SIG-M5 (cell line): ENCODE results near the gene APP.

ENCODE experiments used
- DNase-seq: peaks from one replicate; lab custom pipeline; 2025; lab: John Stamatoyannopoulos, UW

Gene APP

DNA sequence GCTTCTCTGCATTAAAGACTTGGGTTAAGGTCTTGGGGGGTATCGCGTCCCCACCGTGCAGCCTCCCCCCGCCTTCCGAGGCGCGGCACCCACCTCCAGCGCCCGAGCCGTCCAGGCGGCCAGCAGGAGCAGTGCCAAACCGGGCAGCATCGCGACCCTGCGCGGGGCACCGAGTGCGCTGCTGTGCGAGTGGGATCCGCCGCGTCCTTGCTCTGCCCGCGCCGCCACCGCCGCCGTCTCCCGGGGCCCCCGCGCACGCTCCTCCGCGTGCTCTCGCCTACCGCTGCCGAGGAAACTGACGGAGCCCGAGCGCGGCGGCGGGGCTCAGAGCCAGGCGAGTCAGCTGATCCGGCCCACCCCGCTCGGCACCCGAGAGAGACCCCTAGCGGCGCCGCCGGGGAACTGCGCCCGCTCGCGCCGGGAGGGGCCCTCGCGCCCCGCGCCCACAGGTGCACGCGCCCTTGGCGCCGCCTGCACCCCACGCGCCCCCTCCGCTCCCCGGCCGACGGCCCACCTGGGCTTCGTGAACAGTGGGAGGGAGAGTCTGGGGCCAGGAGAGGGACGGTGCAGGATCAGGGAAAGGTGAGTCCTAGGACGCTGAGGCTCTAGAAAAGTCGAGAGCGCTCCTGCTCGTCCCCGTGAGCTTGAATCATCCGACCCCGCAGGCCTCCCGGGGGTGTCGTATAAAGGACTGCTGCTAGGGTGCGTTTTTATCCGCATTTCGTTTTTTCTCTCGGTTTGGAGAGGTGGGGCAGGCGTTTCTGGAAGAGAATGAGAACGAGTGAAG, at the start of gene APP:
TSS of gene APP (minus strand) at position 300 of the 787 bp plus-strand sequence. CDS start at position 150, 150 bp downstream.
- DNase-seq = no peak

DNA sequence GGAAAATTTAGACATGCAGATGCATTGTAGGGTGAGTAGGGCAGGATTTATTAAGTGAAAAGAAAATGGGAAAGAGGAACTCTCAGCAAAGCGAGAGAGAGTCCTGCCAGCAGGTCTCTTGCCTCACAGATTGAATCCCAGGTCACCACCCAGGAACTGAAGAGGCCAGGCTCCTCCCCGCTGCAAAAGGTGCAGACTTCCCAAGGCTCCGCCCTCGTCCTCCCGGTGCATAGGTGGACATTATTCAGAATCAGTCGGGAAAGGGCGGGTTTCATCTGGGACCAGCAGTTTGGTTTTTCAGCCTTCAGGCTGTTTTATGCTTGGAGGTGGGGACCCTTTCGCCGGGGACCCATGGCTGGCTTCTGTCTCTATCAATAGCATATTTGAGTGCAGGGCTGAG, 41.6 kb upstream of the APP start:
- no peak for DNase-seq

DNA sequence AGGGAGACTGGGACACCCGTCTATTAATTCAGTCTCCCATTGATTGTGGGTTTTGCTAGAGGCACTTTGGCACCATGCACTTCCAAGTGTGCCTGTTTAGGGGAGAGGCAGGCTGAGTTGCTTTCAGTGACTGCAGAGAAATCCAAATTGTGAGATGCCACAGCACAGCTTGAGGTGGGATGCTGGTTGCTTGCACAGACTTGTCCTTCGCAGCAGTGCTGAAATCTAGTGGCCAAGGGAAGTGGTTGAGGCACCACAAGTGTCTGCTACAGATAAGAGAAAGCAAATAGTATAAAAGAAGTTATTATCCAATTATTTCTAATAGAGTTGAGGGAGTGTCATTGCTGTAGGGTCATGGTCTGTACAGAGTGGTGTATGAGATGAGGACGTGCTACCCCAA, 40.0 kb upstream of the APP start:
- DNase-seq = no peak

DNA sequence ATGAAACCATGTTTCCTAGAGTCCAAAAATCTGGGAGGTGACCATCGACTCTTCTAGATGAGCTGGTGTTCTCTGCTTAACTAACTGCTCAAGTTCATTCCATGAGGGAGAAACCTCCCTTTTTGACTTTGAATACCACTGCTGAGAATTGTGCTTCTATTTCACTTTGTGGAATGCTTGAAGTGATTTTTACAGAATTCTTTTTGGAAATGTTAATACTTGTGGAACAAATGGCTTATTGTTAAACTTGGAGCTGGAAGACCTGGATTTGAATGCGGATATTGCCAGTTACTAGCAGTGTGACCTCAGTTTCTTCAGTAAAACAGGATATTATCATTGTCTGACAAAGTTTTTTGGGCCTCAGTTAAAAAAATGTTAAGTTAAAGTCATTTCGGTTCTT, 36.5 kb upstream of the APP start:
- DNase-seq = no peak

DNA sequence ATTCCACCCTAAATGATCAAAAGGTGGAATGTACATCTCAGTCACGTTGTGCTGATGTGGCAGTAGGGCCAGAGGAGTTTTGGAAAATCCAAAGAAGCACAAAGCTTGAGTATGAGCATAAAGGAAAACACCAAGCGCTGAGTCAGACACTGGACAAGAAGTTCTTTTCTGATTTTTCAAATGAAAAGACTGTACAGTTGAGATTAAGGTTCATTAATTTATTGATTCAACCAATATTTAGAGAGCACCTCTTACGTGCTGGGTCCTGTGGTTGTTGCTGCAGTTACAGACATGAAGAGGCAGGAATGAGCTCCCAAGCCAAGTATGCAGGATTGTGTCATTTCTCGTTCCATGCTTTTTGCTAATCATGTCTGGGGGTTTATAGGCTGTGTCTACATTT, 28.9 kb upstream of the APP start:
- no peak for DNase-seq

DNA sequence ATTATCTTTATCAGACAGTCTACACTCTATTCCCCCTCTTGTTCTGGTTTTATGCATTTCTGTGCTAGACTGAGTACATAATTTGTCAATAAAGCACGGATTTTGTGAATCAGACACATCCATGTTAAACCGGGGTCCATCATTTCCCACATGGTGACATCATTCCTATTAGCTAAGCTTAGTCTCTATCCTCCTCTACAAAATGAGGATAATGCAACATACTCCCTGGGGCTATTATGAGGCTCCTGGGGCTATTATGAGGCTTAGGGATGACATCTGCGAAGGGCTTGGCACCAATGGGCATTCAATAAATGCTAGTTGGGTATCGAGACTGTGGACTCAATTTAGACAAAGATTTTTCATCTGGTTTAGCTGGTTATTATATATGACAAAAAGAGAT, 25.1 kb upstream of the APP start:
- no peak for DNase-seq

DNA sequence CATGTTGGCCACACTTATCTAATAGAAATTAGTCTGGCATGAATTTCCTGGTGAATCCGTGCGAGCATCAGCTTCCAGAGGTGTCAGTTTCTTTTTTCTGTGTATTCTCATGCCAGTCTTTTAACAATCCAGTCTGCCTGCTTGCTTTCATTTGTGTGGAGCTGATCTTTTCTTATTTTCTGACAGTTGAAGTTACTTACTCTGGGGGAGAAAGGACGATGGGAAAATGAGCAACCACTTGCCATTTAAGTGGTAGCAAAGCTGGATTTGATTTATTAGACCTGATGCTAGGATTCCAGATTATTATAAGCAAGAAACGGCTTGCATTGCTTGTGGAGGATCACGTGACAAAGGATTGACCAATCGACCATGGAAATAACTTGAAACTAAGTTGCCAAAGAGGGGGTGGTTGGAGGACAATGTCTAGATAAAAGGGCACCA, 24.3 kb upstream of the APP start:
- no peak for DNase-seq

DNA sequence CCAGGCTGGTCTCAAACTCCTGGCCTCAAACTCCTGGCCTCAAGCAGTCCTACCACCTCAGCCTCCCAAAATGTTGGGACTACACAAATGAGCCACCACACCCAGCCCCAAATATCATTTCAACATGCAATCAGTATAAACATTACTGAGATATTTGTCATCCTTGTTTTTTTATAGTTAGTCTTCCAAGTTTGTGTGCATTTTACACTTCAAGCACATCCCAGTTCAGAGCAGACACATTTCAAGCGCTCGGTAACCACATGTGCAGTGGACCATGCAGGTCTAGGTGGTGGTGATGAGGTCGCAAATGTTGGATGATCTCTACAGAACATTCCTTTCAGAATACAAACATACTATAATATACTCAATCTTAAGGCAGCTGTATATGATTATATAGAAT, 23.8 kb upstream of the APP start:
- no peak for DNase-seq

DNA sequence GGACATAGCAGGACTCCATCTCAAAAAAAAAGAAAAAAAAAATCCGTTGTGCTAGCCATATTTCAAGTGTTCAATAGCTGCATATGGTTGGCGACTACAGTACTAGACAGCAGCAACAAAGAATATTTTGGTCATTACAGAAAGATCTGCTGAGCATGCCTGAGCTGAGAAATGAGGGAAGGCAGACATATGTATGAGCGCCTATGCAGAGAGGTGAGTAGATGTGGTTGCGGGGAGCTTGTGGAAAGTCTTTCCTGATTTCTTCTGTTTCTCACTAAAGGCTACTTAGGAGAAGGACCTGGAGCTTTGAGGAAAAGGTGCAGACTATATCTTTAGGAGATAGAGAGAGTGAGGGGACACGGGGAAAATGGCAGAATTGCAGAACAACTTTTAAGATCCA, 21.0 kb upstream of the APP start:
- DNase-seq = no peak

DNA sequence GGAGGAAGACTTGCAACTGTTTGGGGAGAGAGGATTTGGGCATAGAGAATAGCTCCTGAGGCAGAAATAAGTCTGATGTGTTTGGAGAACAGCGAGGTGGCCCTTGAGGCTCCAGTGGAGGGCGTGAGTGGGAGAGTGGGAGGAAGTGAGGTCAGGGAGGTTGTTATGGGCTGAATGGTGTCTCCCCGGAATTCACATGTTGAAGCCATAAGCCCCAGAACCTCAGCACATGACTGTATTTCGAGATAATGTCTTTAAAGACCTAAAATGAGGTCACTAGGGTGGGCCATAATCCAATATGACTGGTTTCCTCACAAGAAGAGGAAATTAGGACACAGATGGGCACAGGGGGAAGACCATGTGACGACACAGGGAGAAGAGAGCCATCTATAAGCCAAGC, 17.9 kb upstream of the APP start:
- no peak for DNase-seq

DNA sequence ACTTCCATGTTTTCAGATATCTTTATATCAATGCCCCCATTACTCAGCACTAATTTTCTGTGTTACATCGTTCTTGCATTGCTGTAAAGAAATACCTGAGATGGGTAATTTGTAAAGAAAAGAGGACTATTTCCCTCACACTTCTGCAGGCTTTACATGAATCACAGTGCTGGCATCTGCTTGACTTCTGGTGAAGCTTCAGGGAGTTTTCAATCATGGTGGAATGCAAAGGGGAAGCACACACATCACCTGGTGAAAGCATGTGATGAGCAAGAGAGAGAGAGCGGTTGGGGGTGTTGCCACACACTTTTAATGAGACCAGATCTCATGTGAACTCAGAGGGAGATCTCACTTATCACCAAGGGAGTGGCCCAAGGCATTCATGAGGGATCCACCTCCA, 14.9 kb upstream of the APP start:
- DNase-seq = no peak

DNA sequence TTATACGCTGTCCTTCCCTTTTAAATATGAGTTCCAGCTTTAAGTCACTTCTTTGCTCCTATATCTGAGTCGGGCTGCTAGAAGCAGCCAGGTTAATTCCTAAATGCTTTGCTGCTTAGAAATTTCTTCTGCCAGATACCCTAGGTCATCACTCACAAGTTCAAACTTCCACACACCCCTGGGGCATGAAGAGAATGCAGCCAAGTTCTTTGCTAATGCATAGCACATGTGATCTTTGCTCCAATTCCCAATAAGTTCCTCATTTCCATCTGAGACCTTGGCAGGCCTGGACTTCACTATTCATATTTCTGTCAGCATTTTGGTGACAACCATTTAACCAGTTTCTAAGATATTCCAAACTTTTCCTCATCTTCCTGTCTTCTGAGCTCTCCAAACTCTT, 14.5 kb upstream of the APP start:
- DNase-seq = no peak

DNA sequence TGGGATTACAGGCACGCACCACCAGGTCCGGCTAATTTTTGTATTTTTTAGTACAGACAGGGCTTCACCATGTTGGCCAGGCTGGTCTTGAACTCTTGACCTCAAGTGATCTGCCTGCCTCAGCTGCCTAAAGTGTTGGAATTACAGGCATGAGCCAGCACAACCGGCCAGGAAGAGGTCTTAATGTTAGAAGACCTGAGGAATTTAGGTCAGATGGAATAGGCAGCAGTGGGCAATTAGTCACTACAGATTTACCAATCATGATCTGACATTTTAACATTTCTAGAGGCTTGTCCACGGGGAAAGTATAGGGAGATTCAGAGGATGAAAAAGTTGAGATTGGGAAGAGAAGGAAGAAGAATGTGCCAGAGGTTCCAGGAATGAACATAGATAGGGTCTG, 8.9 kb upstream of the APP start:
- DNase-seq = no peak

DNA sequence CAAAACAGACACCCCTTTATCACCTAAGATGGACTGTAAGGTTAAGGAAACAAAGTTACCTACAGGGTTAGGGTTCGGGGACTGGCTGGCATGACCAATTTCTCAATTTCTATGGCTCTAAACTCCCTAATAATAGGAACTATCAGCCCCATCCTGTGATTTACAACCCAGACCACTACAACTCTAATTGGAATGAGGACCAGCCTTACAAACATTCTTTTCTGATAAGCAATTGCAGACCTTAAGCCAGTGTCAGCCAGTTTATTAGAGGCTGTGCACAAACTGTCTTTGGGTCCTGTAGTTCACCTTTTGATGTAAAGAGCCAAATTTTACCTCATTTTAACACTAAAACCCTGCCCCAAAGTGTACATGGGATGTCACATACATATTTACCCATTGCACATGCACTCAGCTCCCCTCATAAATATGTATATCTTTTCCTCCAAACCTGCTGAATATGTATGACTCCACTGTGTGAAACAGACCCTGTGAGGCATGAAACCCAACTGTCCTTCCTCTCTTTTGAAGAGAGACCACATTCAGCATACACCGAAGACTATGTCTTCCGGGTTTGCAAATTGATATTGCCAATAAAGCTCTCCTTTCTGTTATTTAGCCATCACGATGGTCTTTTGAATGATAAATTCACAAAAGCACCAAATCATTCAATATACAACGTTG, 7.3 kb upstream of the APP start:
- DNase-seq = no peak

DNA sequence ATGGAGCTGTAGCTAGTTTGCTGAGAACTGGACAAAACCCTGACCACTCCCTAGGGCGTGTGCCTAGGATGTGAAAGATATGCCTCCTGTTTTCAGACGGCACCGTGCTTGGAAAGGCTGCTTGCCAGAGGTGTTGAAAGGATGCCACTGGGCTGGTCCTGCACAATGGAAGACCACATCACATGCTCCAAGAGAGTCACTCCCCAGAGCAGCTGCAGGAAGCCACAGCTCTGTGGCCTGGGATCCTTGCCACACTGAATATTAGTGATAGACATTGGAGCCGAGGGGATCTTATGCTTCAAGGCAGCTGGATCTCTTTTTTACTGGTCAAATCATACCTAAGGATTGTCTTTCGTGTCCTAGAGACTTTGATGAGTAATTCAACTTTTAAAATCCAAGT, 6.6 kb upstream of the APP start:
- DNase-seq = no peak

DNA sequence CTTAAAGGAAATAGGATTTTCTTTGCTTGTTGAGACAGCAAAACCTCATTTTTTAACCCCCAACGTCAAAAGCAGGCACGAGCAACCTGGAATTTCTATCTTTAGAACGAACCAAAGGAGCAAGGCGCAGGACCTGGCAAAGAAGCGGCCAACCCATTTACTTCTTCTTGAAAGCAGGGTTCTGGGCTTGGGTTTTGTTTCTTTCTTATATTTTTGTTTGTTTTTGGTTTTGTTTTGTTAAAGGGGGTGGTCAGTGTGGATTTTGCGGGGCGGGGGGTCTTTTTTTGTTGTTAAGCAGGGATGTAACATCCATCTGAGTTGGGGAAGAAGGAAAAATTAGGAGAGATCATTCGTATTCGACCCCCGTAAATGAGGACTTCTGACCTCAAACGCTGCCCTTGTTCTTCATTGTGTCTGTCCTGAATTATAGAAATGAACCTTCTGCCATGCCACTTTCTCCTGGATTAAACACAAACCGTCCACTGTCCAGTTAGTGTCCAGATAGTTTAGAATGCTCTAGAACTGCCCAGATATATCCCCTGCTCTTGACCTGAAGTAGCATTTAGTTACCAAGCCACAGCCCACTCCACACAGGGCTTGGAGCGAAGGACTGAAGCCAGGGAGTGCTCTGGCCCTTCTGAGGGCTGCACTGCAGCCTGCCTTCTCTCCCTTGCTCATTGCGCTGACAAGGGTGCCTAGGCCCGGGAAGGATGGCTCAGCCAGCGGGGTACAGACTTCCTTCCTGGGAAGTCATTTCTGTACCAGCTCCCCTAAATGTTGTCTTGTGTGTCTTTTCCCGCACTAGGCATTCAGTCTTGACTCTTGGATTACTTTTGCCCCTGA, 909 bp upstream of the APP start:
- DNase-seq = no peak

DNA sequence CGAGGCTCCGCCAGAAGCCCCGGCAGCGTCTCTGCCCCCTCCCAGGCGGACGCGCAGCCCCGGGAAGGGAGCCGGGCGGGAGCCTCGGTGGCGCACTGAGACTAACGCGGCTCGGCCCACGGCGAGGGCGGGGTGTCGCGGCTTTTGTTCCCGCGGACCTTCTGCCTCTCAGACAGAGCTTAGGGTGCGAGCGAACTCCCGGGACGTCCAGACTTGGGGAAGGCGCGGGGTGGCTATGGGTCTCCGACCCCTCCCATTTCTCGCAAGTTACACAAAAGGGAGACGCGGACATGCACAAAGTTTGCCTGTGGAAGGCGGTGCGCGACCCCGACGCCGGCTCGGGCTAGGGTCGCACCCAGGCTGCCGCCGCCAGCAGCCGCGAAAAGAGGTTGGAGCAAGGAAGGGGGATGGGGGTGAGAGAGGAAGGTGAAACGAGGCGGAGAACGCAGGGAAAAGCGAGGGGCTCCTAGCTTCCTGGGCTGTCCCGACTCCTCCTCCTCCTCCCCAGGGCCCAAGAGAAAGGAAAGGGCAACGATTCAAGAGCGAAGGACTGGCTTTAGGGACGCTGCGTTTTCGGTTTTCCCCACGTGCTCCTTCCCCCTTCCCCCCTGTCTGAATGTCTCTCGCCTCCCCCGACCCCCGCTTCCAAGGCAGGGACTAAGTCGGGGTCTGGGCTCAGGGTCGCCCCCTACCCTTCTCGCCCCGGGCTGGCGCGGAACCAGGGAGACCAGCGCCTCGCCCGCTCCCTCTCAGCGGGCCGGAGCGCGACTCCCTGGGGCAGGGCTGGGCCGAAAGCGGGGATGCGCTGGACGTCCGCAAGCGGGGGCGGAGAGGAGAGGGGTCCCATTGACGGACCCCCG, 729 bp downstream of the APP start:
- no peak for DNase-seq

DNA sequence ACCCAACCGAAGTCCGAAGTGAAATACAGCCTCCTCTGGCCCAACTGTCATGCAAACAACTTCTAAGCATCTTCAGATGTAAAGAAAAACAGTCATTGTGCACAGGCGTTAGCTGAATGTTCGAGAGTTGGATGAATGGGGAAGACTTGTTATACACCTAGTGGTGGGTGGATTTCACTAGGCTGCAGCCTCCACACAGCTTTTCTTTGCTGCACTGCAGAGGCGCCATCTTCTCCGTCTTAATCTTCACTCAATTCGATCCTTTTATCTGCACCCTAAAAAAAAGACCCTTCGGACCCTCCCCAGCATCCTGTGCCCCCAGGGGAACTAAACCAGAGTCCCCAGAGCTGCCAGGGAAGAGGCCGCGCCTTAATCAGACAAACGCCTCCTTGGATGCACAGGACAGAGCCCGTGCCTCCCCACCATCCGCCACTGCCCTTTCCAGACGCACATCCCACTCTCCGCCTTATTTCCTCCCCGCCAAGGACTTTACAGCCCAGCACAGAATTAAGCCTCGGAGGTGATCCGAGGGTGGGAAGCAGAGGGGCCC, 1.4 kb downstream of the APP start:
- peak; percentile 76 for DNase-seq

DNA sequence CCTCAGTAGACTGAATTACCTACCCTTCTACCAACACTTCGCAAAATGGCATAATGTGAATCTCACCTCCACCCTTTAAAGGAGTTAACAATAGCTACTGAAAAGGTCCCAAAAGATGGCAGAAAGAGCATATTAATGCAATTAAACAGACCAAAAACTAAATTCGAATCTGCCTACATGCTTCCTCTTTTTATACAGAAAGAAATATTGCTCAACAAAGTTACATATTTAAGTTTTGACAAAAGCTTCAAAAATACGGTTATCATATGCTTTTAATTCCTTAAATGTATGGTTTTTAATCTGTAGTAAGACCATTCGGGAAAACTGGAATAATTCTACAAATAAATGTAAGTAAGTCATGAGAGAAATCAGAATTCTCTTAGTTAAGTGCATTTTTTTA, 2.2 kb downstream of the APP start:
- DNase-seq = no peak

DNA sequence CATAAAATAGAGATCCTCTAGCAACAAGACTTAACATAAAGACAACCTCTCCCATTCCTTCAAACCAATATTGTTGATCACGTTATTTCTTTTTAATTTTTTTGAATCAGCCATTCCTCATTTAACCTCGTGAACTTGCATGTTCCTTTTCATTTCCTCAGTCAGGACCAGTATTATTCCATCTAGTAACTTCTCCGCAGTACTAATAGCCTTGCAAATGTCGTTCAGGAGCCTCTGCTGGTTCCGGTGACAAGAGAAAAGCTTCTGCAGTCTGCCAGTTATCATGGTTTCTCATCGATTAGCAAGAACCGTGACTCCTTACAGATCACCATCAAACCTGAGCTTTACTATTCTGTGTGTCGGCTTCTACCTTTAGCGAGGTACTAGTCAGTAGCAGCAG, 3.0 kb downstream of the APP start:
- no peak for DNase-seq

DNA sequence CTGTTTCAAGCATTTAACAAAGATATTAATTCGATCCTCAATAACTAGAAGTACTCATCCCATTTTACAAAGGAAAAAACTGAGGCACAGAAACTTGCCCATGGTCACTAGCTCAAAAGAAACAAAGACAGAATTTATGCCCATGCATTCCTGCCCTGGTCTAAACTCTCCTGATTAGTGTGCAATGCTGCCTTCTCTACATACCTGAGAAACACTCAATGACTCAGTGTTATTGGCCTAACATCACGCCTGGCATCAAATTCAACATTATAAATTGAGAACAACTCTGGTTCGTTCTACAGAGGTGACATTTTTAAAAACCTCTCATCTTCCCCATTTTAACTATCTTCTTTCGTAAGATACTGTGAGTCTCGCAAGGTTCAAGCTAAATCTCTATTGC, 5.2 kb downstream of the APP start:
- no peak for DNase-seq

DNA sequence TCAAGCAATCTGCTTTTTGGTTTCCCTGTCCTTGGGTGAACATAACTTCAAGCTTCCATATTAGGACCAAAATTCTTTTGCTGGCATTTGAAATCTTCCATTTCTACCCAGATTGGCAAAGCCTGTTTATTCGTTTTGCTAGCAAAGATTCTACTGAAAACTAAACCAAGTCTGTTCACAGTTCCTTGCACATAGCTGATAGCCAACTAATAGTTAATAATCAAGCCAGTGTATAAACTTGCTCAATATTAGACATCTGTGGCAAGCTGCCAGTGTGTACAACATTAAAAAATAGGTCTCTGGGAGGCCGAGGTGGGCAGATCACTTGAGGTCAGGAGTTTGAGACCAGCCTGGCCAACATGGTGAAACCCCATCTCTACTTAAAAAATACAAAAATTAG, 6.3 kb downstream of the APP start:
- DNase-seq = no peak
